Fibroblast of peridontal ligament (primary cell): Measurements from ENCODE around the gene CROT.

Experiments
- DNase-seq: peaks from one replicate; pipeline ENCODE4 v3.0.0-alpha.2; 2010; ENCODE audit errors: extremely low read depth

The CROT gene

GRCh38 chr7:87414794-87415188, 69.3 kb downstream of the CROT start:
- no peak for DNase-seq

DNA sequence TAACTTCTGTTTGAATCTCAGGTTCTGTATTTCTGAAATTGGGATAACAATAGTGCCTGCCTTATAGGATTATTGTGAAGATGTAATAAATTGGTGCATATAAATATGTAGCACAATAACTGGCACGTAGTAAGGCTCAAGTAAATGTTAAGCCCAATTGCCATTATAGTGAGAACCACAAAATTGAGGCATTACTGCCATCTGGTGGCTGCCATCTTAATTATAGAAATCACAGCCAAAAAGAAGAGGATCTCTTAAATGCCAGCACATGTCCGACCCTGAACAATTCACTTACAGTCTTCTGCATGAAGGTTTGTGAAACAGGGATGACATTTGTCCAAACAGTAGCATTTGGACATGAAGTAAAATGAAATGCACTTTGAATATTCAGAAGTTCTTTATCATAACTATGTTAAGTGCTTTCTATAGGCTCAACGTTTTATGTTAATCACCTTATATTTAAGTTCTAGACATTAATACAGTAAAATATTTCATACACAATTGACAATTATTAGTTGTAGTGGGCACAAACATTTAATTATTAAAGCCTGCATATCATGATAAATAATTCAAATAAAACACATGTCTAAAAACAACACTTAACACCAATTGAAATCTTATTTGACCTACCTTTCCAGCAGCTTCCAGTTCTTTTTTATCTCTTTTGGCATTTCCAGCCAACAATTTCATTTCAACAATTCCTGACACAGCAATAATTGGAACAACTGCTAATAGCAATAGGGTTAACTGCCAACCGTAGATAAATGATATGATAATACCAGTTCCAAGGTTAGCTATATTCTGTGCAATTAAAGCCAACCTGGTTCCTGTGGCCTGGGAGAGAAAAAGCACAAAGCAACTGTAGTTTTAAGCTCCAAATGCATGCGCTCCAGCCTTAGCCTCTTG, 71.5 kb downstream of the CROT start:
- peak; percentile 86 for DNase-seq

GRCh38 chr7:87420173-87420572, 74.7 kb downstream of the CROT start:
- DNase-seq: no peak

DNA sequence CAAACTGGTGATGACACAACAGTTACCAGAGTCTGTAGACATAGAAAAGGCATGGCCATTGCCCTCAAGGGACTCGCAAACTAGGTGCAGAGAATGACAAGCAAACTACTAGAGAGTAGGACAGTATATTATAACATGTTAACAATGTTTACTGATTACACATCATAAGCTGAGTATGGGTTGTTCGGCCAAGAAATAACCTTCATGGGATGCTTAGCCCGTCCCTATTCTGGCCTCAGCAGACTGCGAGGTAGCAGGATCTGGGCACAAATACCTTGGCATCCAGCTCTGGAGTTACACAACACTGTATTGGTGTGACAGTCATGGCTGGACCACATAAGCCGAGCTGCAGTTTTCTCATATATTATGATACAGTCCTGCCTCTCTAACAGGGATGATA, 78.6 kb downstream of the CROT start:
- no peak for DNase-seq

DNA sequence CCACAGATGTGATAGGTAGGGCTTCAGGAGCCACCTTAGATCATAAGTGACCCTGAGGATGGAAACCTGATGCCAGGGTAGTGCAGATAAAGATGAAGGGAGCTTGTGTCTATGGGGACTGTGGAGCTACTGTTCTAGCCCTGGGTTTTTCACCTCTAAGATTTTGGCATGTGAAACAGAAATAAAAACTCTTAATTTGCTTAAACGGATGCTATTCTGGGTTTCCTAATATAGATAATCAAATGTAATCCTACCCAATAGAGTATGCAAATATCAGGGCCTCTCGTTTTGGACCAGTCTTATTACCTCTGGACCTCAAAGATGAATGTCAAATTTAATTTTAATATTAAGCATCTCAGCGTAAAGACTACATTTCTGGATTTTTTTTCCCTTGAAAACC, 80.7 kb downstream of the CROT start:
- no peak for DNase-seq

GRCh38 chr7:87427288-87427687, 81.8 kb downstream of the CROT start:
- DNase-seq: no peak

DNA sequence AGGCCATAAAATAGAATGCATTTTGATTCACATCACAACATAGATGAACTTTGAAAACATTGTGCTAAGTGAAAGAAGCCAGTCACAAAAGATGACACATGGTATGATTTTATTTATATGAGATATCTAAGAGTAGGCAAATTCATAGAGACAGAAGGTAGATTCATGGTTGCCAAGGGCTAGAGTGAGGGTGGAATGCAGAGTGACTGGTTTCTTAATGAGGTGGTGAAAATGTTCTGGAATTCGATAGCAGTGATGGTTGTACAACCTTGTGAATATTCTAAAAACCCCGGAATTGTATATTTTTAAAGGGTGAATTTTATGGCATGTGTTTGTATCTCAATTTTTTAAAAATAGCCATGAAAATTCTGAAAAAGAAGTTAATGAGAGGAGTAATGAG, 87.1 kb downstream of the CROT start:
- DNase-seq: no peak

DNA sequence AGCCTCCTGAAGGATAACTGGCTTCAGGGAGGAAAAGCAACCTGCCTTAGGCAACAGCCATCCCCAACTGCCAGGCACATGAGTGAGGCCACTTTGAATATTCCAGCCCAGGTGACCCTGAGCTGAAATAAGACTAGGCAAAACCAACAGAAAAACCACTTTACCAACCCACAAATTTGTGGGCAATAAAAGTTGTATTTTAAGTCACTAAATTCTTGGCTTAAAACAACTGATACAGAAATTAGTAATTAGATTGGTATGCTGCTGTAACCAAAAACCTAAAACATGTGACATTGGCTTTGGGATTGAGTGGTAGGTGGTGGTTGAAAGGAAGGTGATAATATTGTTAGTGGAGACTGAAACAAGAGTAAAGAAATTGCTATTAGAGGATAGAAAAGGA, 90.1 kb downstream of the CROT start:
- no peak for DNase-seq

DNA sequence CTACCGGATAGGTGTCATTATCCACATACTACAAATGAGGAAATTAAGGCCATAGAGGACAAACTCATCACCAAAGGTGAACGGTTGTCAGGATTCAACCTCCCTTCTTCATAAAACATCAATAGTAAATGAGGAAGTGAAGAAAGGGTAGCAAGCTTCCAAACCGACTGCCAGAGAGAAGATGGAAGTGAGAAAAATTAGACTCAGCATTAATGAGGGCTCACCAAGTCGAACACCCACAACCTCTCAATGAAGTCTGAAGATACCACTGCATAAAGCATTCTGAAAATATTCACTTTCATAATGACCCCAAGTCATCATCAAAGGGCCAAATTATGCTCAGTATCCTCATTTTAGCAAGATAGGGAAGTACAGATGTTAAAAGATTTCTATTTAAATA, 100.4 kb downstream of the CROT start:
- no peak for DNase-seq

DNA sequence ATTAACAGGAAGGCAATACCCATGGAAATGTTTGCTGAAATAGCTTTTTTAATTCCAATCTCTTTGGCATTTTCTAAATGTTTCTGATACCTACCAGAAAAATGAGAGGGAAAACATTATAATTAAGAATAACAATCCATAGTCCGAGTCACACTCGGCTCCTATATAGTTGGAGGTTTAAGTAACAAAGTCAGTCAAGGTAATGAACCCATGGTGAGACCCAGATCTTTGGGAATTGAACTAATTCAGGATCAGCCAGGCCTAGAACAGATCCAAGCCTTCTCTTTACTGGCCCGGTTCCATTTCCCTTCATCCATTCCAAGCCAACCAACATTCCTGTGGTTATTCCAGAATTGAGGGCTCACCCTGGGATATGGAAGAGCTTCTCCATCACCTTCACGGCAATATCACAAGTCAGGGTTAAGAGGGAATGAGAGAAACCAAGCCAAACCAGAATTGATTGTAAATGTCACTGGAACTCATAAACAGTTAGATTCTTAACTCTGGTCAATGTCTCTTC, 101.7 kb downstream of the CROT start:
- DNase-seq: peak; percentile 28

GRCh38 chr7:87448388-87448787, 102.9 kb downstream of the CROT start:
- DNase-seq: no peak
